ENCODE data around the gene GOT2.

- TF ChIP-seq CTCF (IDR thresholded peaks at IDR 0.05; ENCODE audit: low read depth, low read length) = no peak
- TF ChIP-seq EZH2phosphoT487 (IDR thresholded peaks at IDR 0.05; ENCODE audit: low read depth) = no peak
These were observed 20.4 kb downstream of the GOT2 start for GRCh38 chr16:58713742-58714141.
